ENCODE measurements around the gene GRIP2. TPM values are rescaled to one million over a fixed set of nuclear protein-coding genes. Genes with fewer than 3 reads are reported as not detected.

GRIP2 gene
- total RNA-seq, 2 experiments from 2014 or later, result not detected

DNA sequence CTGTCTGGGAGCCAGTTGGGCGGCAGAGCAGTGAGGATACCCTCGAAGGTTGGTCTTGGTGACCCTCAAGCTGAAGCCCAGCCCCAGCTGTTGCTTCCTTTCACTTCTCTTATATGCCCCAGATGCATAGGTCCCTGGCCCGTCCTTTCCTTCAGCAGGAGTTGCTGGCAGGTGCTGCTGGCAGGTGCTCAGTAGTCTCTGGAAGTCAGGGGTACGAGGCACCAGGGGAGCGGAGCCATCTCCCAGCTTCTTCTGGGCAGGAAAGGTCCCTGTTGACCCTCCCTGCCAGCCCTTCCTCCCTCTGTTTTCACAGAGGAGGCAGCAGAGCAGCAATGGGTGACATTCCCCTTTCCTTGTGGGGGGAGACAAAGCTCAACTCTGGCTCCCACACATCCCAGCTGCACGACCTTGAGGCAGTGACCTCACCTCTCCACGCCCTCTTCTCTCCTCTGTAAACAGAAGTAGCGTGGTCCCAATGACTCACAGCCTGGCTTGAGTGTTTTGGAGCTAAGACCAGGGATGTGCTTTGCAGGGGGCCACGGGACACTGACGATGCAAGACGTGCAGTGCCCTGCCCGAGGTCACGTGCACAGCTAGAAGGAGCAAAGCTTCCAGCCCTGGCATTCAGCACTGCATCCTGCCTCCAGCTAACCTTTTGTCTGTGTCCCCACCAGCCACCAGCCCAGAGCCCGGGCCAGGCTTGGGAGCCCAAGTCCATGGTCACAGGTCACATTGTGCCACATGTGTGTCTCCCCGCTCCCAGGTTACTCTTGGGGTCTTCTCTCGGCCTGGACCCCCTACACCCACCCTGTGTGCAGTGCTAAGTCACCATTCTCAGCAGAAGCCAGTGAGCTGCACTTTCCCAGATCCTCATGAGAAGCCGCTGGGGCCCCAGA is 88.0 kb downstream of the GRIP2 start:
- Mint-ChIP-seq H3K9me3 (no peaks in the 10 kb centered on the region), H3K4me3 (no peak overlapping the region), H3K27ac (no peak overlapping the region), H3K27me3 (no peaks in the 10 kb centered on the region), H3K36me3 (ENCODE audit: low read depth) (peaks cover 35% of the 10 kb centered on the region), H3K4me1 (ENCODE audit: low read depth) (no peaks in the 10 kb centered on the region)
- ChIA-PET POLR2A (interaction anchor here (0.8 kb wide), 1 partner anchor 11 kb away, joined by 3 read pairs; no protein-coding TSS in a partner anchor), CTCF (no interaction called here)
- intact Hi-C loops (cut with micrococcal nuclease), result no loop called here
- no peak for TF ChIP-seq CTCF (IDR thresholded peaks at IDR 0.05)
- ATAC-seq (no peak), DNase-seq (no peak)

- peaks cover 43% of the 10 kb centered on the region for H3K36me3 Mint-ChIP-seq (ENCODE audit: low read depth)
- DNase-seq, result no peak
- H3K4me3 Mint-ChIP-seq, result no peak overlapping the region
- ATAC-seq, result no peak
- no peak overlapping the region for H3K27ac Mint-ChIP-seq
- no peaks in the 10 kb centered on the region for H3K27me3 Mint-ChIP-seq
- ChIA-PET POLR2A (interaction anchor here (0.8 kb wide), 1 partner anchor 12 kb away, joined by 3 read pairs; no protein-coding TSS in a partner anchor), CTCF (interaction anchor here (1.3 kb wide), 1 partner anchor 189 kb away, joined by 4 read pairs; no protein-coding TSS in a partner anchor)
- TF ChIP-seq CTCF (IDR thresholded peaks at IDR 0.05), result no peak
- intact Hi-C loops (cut with micrococcal nuclease), result no loop called here
- H3K9me3 Mint-ChIP-seq, result no peaks in the 10 kb centered on the region
- no peaks in the 10 kb centered on the region for H3K4me1 Mint-ChIP-seq (ENCODE audit: low read depth)
These were observed 89.1 kb downstream of the GRIP2 start for GRCh38 chr3:14450922-14451606.

- Mint-ChIP-seq H3K27me3 (no peaks in the 10 kb centered on the region), H3K9me3 (no peaks in the 10 kb centered on the region), H3K27ac (no peak overlapping the region), H3K4me1 (ENCODE audit: low read depth) (no peaks in the 10 kb centered on the region), H3K4me3 (no peak overlapping the region), H3K36me3 (ENCODE audit: low read depth) (peaks cover 49% of the 10 kb centered on the region)
- intact Hi-C loops (cut with micrococcal nuclease), result no loop called here
- TF ChIP-seq CTCF (IDR thresholded peaks at IDR 0.05), result no peak
- DNase-seq (no peak), ATAC-seq (no peak)
- CTCF ChIA-PET, result interaction anchor here (1.3 kb wide), 1 partner anchor 189 kb away, joined by 4 read pairs; no protein-coding TSS in a partner anchor
- POLR2A ChIA-PET, result no interaction called here
These were observed 89.6 kb downstream of the GRIP2 start for GRCh38 chr3:14450506-14450905.

DNA sequence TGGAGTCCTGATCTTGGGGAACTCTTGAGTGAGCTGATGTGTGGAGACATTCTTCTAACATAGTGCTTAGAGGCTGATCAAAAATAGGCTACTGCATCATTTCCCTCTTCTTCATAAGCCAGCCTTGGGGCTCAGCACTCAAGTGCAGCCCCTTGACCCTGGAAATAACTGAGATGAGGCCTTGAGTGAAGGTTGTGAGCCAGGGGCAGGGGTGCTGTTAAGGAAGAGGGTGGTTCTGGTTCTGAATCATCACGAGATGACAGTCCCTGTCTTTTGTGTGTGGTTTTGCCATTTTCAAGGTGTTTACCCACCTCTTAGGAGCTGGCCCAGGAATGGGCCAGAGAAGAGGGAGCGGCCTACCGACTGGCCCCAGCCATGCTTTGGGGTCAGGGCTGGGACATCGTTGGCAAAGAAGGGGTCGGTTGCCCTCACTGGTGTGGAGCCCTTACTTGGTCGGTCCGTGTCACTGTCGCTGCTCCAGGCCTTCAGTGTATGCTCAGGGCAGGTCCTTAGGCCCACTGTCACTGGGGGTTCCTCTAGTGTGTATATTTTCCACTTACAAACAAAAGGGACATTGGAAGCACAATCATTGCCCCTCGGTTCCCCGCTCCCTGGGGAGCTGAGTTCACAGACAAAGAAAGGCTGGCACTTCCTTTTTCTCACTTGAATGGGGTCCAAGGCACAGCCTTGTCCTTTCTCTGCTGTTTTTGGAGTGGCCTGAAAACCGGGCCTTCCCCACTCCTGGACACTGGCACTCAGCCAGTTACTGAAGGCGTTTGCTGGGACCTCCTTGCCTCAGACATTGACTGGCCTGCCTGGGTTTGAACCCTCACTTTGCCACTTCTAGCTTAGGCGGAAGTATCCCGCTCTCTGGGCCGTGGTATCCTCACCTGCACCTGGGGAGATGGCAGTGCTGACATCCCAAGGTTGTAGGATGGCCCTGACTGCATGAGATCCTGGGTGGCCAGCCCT is 91.1 kb downstream of the GRIP2 start:
- ATAC-seq (no peak), DNase-seq (no peak)
- H3K4me1 Mint-ChIP-seq (ENCODE audit: low read depth), result no peaks in the 10 kb centered on the region
- H3K9me3 Mint-ChIP-seq, result no peaks in the 10 kb centered on the region
- no peak for TF ChIP-seq CTCF (IDR thresholded peaks at IDR 0.05)
- intact Hi-C loops (cut with micrococcal nuclease), result no loop called here
- POLR2A ChIA-PET, result interaction anchor here (0.5 to 1.5 kb wide), 2 partner anchors 21 to 27 kb away, joined by 3 read pairs; no protein-coding TSS in a partner anchor
- H3K4me3 Mint-ChIP-seq, result no peak overlapping the region
- CTCF ChIA-PET, result no interaction called here
- H3K27ac Mint-ChIP-seq, result no peak overlapping the region
- no peaks in the 10 kb centered on the region for H3K27me3 Mint-ChIP-seq
- H3K36me3 Mint-ChIP-seq (ENCODE audit: low read depth), result peaks cover 50% of the 10 kb centered on the region

Data from activated CD8-positive, alpha-beta T cell treated with anti-CD3 and anti-CD28 coated beads for 36 hours (primary cell).